ENCODE data around the gene SOX13.

Gene SOX13

GRCh38 chr1:204130981-204131892 is 58.3 kb downstream of the SOX13 start:
- no peak for DNase-seq (ENCODE audit: low read depth in 2 of 2)

- no peak for DNase-seq (ENCODE audit: low read depth in 2 of 2)
These were observed 59.1 kb downstream of the SOX13 start for GRCh38 chr1:204131978-204132377.

- no peak for DNase-seq (ENCODE audit: low read depth in 2 of 2)
These were observed 59.8 kb downstream of the SOX13 start for GRCh38 chr1:204132718-204133117.

- no peak for DNase-seq (ENCODE audit: low read depth in 2 of 2)
These were observed 61.2 kb downstream of the SOX13 start for GRCh38 chr1:204134103-204134502.

GRCh38 chr1:204136814-204137213 is 63.9 kb downstream of the SOX13 start:
- DNase-seq (ENCODE audit: low read depth in 2 of 2) = no peak

GRCh38 chr1:204139088-204139487 is 66.2 kb downstream of the SOX13 start:
- no peak for DNase-seq (ENCODE audit: low read depth in 2 of 2)

GRCh38 chr1:204139952-204140351 is 67.0 kb downstream of the SOX13 start:
- DNase-seq (ENCODE audit: low read depth in 2 of 2) = no peak

GRCh38 chr1:204141131-204141530 is 68.2 kb downstream of the SOX13 start:
- DNase-seq (ENCODE audit: low read depth in 2 of 2) = no peak

- no peak for DNase-seq (ENCODE audit: low read depth in 2 of 2)
These were observed 69.4 kb downstream of the SOX13 start for GRCh38 chr1:204142032-204142974.

GRCh38 chr1:204143276-204144041 is 70.5 kb downstream of the SOX13 start:
- DNase-seq (ENCODE audit: low read depth in 2 of 2) = no peak

- DNase-seq (ENCODE audit: low read depth in 2 of 2) = no peak
These were observed 72.2 kb downstream of the SOX13 start for GRCh38 chr1:204145033-204145504.

- no peak for DNase-seq (ENCODE audit: low read depth in 2 of 2)
These were observed 73.4 kb downstream of the SOX13 start for GRCh38 chr1:204146309-204146708.

- DNase-seq (ENCODE audit: low read depth in 2 of 2) = no peak
These were observed 74.0 kb downstream of the SOX13 start for GRCh38 chr1:204146965-204147364.

- DNase-seq (ENCODE audit: low read depth in 2 of 2) = no peak
These were observed 74.8 kb downstream of the SOX13 start for GRCh38 chr1:204147406-204148383.

GRCh38 chr1:204149107-204149506 is 76.2 kb downstream of the SOX13 start:
- no peak for DNase-seq (ENCODE audit: low read depth in 2 of 2)

- DNase-seq (ENCODE audit: low read depth in 2 of 2) = no peak
These were observed 77.0 kb downstream of the SOX13 start for GRCh38 chr1:204149635-204150565.

GRCh38 chr1:204150702-204151551 is 78.0 kb downstream of the SOX13 start:
- no peak for DNase-seq (ENCODE audit: low read depth in 2 of 2)
